Measurements from ENCODE around the gene OR13J1. TPM values are rescaled to one million over a fixed set of nuclear protein-coding genes. Genes with fewer than 3 reads are reported as not detected.

OR13J1 gene
- total and polyA plus RNA-seq, 5 donors from 2014 or later, result not detected

DNA sequence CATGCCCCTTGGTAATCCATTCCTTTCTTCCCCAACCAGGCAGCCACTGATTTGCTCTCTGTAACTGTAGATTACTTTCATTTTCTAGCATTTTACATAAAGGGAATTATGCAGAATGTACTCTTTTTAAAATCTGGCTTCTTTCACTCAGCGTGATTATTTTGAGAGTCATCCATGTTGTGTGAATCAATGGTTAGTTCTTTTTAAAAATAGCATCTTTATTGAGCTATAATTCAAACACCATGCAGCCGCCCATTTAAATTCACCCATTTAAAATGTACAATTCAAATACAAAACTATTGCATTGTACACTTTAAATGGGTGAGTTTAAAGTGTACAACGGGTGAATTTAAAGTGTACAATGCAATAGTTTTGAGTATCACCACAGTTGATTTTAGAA is 2.3 kb upstream of the OR13J1 start:
- Mint-ChIP-seq H3K4me1 (peaks cover 0 to 6% (median 0%) of the 10 kb centered on the region in 4 donors), H3K9me3 (peaks cover 0 to 9% (median 3%) of the 10 kb centered on the region in 7 donors), H3K4me3 (no peak overlapping the region), H3K27ac (no peak overlapping the region), H3K27me3 (peaks cover 25% of the 10 kb centered on the region), H3K36me3 (no peaks in the 10 kb centered on the region)
- peaks cover 3 to 8% of the 10 kb centered on the region in 2 experiments for H3K9me3 ChIP-seq (ENCODE audit: control insufficient read depth in 2 of 2, low read length in 2 of 2)
- DNase-seq (no peak), ATAC-seq (ENCODE audit: low read depth in 2 of 2) (no peak)
- no peaks in the 10 kb centered on the region for H3K4me1 ChIP-seq (ENCODE audit: control insufficient read depth, insufficient read depth, low read length, poor library complexity, severe bottlenecking)
- H3K36me3 ChIP-seq (ENCODE audit: control insufficient read depth, insufficient read depth, low read length), result no peaks in the 10 kb centered on the region
- H3K27ac ChIP-seq (ENCODE audit: insufficient read depth, low read length, poor library complexity, severe bottlenecking), result no peak overlapping the region
- peaks cover 11% of the 10 kb centered on the region for H3K27me3 ChIP-seq (ENCODE audit: control insufficient read depth, insufficient read depth, low read length)
- H3K4me3 ChIP-seq (ENCODE audit: low read depth, low read length), result no peak overlapping the region

DNA sequence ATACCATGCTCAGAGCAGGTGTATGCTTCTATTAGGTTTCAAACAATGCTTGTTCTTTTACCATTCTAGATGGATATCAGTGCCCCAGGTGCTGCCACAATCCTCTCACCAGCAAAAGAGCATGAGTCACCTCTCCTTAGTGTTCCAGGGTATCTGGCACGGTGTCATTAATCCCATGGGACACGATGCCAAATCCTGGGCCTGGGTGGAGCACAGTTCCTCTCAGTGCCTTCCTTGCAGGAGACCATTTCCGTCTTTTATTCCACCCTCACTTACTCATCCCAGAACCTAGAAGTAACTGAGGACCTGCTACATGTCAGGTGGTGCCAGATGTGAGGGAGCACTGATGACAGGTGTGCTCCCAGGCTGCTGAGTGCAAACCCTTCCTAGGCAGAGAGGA is 1.3 kb upstream of the OR13J1 start:
- H3K27me3 Mint-ChIP-seq, result peaks cover 16% of the 10 kb centered on the region
- ATAC-seq (ENCODE audit: low read depth in 2 of 2), result no peak

DNA sequence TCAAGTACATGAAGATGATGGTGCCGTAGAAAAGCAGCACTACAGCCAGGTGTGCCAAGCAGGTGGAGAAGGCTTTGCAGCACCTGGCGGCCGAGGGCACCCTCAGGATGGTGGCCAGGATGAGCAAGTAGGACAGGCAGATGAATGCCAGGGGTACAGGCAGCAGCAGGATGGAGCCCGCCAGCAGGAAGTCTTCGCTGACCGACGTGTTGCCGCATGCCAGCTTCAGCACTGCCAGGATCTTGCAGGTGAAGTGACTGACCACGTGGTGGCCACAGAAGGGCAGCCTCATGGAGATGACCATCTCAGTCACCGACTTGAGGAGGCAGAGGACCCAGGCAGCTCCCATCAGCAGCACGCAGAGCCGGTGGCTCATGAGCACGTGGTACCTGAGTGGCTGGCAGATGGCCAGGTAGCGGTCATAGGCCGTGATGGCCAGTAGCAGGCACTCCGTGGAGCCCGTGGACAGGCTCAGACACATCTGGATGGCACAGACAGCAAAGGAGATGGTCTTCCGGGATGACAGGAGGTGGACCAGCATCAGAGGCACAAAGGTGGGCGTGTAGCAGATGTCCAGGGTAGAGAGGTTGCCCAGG is 482 bp downstream of the OR13J1 start:
- Mint-ChIP-seq H3K27ac (peak overlapping the region in 1 of 3 donors; percentile 62), H3K4me1 (peaks cover 0 to 6% (median 0%) of the 10 kb centered on the region in 4 donors), H3K4me3 (no peak overlapping the region), H3K9me3 (no peaks in the 10 kb centered on the region), H3K27me3 (peaks cover 4% of the 10 kb centered on the region), H3K36me3 (no peaks in the 10 kb centered on the region)
- Histone ChIP-seq H3K27ac (ENCODE audit: insufficient read depth, low read length, poor library complexity, severe bottlenecking) (no peak overlapping the region), H3K27me3 (ENCODE audit: control insufficient read depth, insufficient read depth, low read length) (no peaks in the 10 kb centered on the region), H3K9me3 (ENCODE audit: control insufficient read depth in 2 of 2, low read length in 2 of 2) (no peaks in the 10 kb centered on the region), H3K4me1 (ENCODE audit: control insufficient read depth, insufficient read depth, low read length, poor library complexity, severe bottlenecking) (no peaks in the 10 kb centered on the region), H3K4me3 (ENCODE audit: low read depth, low read length) (no peak overlapping the region), H3K36me3 (ENCODE audit: control insufficient read depth, insufficient read depth, low read length) (no peaks in the 10 kb centered on the region)
- no peak for ATAC-seq (ENCODE audit: low read depth in 2 of 2)
- DNase-seq, result no peak

More for the DNA sequence above, 1.3 kb upstream of the OR13J1 start:
- no peak for DNase-seq
- peaks cover 0 to 1% (median 0%) of the 10 kb centered on the region in 7 donors for H3K9me3 Mint-ChIP-seq
- Histone ChIP-seq H3K4me1 (ENCODE audit: control insufficient read depth, insufficient read depth, low read length, poor library complexity, severe bottlenecking) (no peaks in the 10 kb centered on the region), H3K27me3 (ENCODE audit: control insufficient read depth, insufficient read depth, low read length) (peaks cover 3% of the 10 kb centered on the region), H3K4me3 (ENCODE audit: low read depth, low read length) (no peak overlapping the region), H3K36me3 (ENCODE audit: control insufficient read depth, insufficient read depth, low read length) (no peaks in the 10 kb centered on the region), H3K27ac (ENCODE audit: insufficient read depth, low read length, poor library complexity, severe bottlenecking) (no peak overlapping the region), H3K9me3 (ENCODE audit: control insufficient read depth in 2 of 2, low read length in 2 of 2) (peaks cover 0 to under 1% of the 10 kb centered on the region in 2 experiments)
- H3K4me3 Mint-ChIP-seq, result no peak overlapping the region
- no peak overlapping the region for H3K27ac Mint-ChIP-seq
- peaks cover 0 to 6% (median 0%) of the 10 kb centered on the region in 4 donors for H3K4me1 Mint-ChIP-seq
- no peaks in the 10 kb centered on the region for H3K36me3 Mint-ChIP-seq

DNA sequence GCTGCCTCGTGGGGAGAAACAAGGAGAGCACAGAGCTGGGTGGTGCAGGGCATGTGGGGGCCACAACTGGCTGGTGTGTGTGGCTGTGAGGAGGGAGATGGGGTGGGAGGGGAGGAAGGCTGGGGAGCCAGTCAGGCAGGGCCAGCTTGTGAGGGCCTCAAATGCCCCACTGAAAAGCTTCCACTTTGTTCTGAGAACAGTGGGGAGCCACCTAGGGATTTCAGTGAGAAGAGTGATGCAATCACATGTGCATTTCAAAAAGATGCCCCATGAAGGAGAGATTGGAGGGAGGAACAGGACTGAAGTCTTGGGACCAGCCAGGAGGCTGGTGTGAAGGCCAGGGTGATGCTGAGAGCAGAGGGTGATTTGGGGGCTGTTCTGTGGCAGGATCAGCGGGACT is 1.3 kb downstream of the OR13J1 start:
- Histone ChIP-seq H3K36me3 (ENCODE audit: control insufficient read depth, insufficient read depth, low read length) (no peaks in the 10 kb centered on the region), H3K9me3 (ENCODE audit: control insufficient read depth in 2 of 2, low read length in 2 of 2) (no peaks in the 10 kb centered on the region), H3K27me3 (ENCODE audit: control insufficient read depth, insufficient read depth, low read length) (no peaks in the 10 kb centered on the region), H3K27ac (ENCODE audit: insufficient read depth, low read length, poor library complexity, severe bottlenecking) (no peak overlapping the region), H3K4me3 (ENCODE audit: low read depth, low read length) (no peak overlapping the region), H3K4me1 (ENCODE audit: control insufficient read depth, insufficient read depth, low read length, poor library complexity, severe bottlenecking) (no peaks in the 10 kb centered on the region)
- no peak overlapping the region for H3K4me3 Mint-ChIP-seq
- DNase-seq (no peak), ATAC-seq (ENCODE audit: low read depth in 2 of 2) (no peak)
- no peaks in the 10 kb centered on the region for H3K9me3 Mint-ChIP-seq
- H3K27ac Mint-ChIP-seq, result no peak overlapping the region
- H3K4me1 Mint-ChIP-seq, result peaks cover 0 to 6% (median 0%) of the 10 kb centered on the region in 4 donors
- no peaks in the 10 kb centered on the region for H3K36me3 Mint-ChIP-seq
- peaks cover 9% of the 10 kb centered on the region for H3K27me3 Mint-ChIP-seq

DNA sequence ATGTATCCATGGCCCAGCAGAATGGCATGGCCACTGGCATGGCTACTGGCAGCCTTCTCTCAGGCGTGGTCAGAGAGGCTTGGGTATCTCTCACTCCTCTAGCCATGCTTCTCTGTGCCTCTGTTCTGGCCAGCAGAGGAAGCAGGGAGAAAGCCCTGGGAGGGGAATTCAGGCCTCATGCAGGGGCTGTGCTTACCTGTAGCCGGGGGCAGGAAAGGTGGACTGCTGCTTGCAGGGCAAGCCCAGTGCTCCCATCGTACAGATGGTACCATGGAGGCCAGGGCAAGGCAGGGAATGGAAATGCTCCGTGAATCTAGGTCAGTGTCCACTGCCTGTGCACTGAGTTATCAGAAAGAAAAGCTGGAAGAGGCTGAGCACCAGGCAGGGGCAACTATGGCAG is 2.7 kb downstream of the OR13J1 start:
- DNase-seq, result no peak
- peaks cover 0 to 4% (median 0%) of the 10 kb centered on the region in 4 donors for H3K4me1 Mint-ChIP-seq
- no peaks in the 10 kb centered on the region for H3K9me3 Mint-ChIP-seq
- H3K27ac ChIP-seq (ENCODE audit: insufficient read depth, low read length, poor library complexity, severe bottlenecking), result no peak overlapping the region
- H3K4me3 Mint-ChIP-seq, result no peak overlapping the region
- H3K36me3 Mint-ChIP-seq, result no peaks in the 10 kb centered on the region
- no peaks in the 10 kb centered on the region for H3K36me3 ChIP-seq (ENCODE audit: control insufficient read depth, insufficient read depth, low read length)
- H3K27me3 ChIP-seq (ENCODE audit: control insufficient read depth, insufficient read depth, low read length), result peaks cover 2% of the 10 kb centered on the region
- H3K4me1 ChIP-seq (ENCODE audit: control insufficient read depth, insufficient read depth, low read length, poor library complexity, severe bottlenecking), result no peaks in the 10 kb centered on the region
- no peak for ATAC-seq (ENCODE audit: low read depth in 2 of 2)
- no peak overlapping the region for H3K4me3 ChIP-seq (ENCODE audit: low read depth, low read length)
- no peaks in the 10 kb centered on the region for H3K9me3 ChIP-seq (ENCODE audit: control insufficient read depth in 2 of 2, low read length in 2 of 2)
- peaks cover 5% of the 10 kb centered on the region for H3K27me3 Mint-ChIP-seq
- H3K27ac Mint-ChIP-seq, result no peak overlapping the region

DNA sequence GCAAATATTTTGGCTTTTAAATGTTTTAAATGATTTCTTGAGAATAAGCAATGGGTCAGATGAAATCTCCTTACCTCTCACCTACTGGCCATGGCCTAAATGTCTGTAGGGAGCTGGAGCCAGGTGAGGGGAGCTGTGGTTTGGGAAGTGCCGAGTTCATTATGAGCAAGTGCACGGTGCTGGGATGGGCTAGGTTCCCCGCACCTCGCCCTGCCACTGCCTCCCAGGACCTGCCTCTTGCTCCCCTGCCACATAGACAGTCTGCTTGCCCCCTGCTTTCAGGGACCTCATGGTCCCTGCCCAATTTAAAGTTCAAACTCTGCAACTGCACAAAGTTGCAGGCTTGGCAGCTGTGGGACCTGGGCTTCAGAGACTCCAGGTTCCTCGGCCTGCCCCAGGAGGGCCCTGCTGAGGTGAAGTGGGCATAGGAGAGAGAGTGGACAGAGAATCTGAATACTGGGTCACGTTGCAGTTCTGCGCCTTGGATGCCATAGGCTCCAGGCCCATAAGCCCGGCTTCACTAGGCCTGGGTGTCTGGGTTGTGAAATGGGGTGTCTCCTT is 5.4 kb downstream of the OR13J1 start:
- H3K4me1 Mint-ChIP-seq, result no peaks in the 10 kb centered on the region
- Histone ChIP-seq H3K36me3 (ENCODE audit: control insufficient read depth, insufficient read depth, low read length) (no peaks in the 10 kb centered on the region), H3K27me3 (ENCODE audit: control insufficient read depth, insufficient read depth, low read length) (peaks cover 8% of the 10 kb centered on the region), H3K4me3 (ENCODE audit: low read depth, low read length) (no peak overlapping the region), H3K27ac (ENCODE audit: insufficient read depth, low read length, poor library complexity, severe bottlenecking) (no peak overlapping the region), H3K9me3 (ENCODE audit: control insufficient read depth in 2 of 2, low read length in 2 of 2) (no peaks in the 10 kb centered on the region), H3K4me1 (ENCODE audit: control insufficient read depth, insufficient read depth, low read length, poor library complexity, severe bottlenecking) (no peaks in the 10 kb centered on the region)
- H3K27me3 Mint-ChIP-seq, result peaks cover 12% of the 10 kb centered on the region
- H3K36me3 Mint-ChIP-seq, result no peaks in the 10 kb centered on the region
- ATAC-seq (ENCODE audit: low read depth in 2 of 2), result no peak
- DNase-seq, result no peak
- no peaks in the 10 kb centered on the region for H3K9me3 Mint-ChIP-seq
- H3K4me3 Mint-ChIP-seq, result no peak overlapping the region
- H3K27ac Mint-ChIP-seq, result no peak overlapping the region

DNA sequence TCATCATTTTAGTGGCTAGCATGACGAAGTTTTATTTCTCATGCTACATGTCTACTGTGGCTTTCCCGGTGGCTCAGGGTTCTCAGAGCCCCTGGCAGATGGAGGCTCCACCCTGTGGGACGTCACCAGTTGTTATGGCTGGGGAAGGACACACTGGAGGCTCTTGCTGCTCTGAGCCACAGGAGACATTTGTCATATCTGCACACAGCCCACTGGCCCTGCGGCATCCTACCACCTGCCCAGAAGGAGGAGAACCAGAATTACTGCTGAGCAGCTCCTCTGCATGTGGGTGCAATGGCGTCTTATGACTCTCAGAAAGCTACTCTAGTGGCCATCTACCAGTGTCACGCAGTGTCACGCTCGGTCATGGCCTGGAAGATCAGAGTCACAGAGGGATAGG is 6.6 kb downstream of the OR13J1 start:
- no peak for ATAC-seq (ENCODE audit: low read depth in 2 of 2)

DNA sequence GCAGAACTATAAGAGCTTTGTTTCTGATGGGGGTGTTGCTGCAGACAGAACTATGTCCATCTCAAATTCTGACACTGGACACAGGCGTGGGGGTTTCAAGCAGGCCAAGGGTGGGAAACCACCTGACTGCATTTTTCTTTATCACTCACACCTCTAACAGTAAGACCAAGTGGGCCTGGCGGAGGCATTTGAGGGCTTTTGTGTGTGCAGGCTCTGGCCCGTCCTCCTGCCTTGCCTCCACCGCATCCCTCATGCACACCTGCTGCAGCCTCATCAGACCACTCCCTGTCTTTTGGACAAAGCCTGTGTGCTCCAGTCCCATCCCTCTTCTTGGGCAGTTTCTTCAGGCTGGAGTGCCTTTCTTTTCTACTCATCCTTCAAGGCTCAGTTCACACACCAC is 7.9 kb downstream of the OR13J1 start:
- peaks cover 12% of the 10 kb centered on the region for H3K27me3 Mint-ChIP-seq
- peaks cover 0 to 2% (median 0%) of the 10 kb centered on the region in 4 donors for H3K4me1 Mint-ChIP-seq
- Histone ChIP-seq H3K27me3 (ENCODE audit: control insufficient read depth, insufficient read depth, low read length) (peaks cover 8% of the 10 kb centered on the region), H3K9me3 (ENCODE audit: control insufficient read depth in 2 of 2, low read length in 2 of 2) (no peaks in the 10 kb centered on the region), H3K27ac (ENCODE audit: insufficient read depth, low read length, poor library complexity, severe bottlenecking) (no peak overlapping the region), H3K4me3 (ENCODE audit: low read depth, low read length) (no peak overlapping the region), H3K4me1 (ENCODE audit: control insufficient read depth, insufficient read depth, low read length, poor library complexity, severe bottlenecking) (no peaks in the 10 kb centered on the region), H3K36me3 (ENCODE audit: control insufficient read depth, insufficient read depth, low read length) (no peaks in the 10 kb centered on the region)
- DNase-seq (no peak), ATAC-seq (ENCODE audit: low read depth in 2 of 2) (no peak)
- H3K27ac Mint-ChIP-seq, result no peak overlapping the region
- H3K36me3 Mint-ChIP-seq, result no peaks in the 10 kb centered on the region
- no peak overlapping the region for H3K4me3 Mint-ChIP-seq
- H3K9me3 Mint-ChIP-seq, result no peaks in the 10 kb centered on the region

More for the DNA sequence above, 6.6 kb downstream of the OR13J1 start:
- no peaks in the 10 kb centered on the region for H3K9me3 ChIP-seq (ENCODE audit: control insufficient read depth in 2 of 2, low read length in 2 of 2)
- no peak overlapping the region for H3K27ac Mint-ChIP-seq
- no peaks in the 10 kb centered on the region for H3K36me3 ChIP-seq (ENCODE audit: control insufficient read depth, insufficient read depth, low read length)
- H3K9me3 Mint-ChIP-seq, result no peaks in the 10 kb centered on the region
- H3K4me3 ChIP-seq (ENCODE audit: low read depth, low read length), result no peak overlapping the region
- H3K4me3 Mint-ChIP-seq, result no peak overlapping the region
- no peak overlapping the region for H3K27ac ChIP-seq (ENCODE audit: insufficient read depth, low read length, poor library complexity, severe bottlenecking)
- H3K36me3 Mint-ChIP-seq, result no peaks in the 10 kb centered on the region
- H3K27me3 Mint-ChIP-seq, result peaks cover 12% of the 10 kb centered on the region
- H3K4me1 Mint-ChIP-seq, result no peaks in the 10 kb centered on the region
- H3K4me1 ChIP-seq (ENCODE audit: control insufficient read depth, insufficient read depth, low read length, poor library complexity, severe bottlenecking), result no peaks in the 10 kb centered on the region
- peaks cover 8% of the 10 kb centered on the region for H3K27me3 ChIP-seq (ENCODE audit: control insufficient read depth, insufficient read depth, low read length)
- DNase-seq, result no peak
